HepG2 (cell line): ENCODE data around the gene CR1L. TPM values are rescaled to one million over a fixed set of nuclear protein-coding genes. Genes with fewer than 3 reads are reported as not detected.

Experiments used
- ATAC-seq: fragments of 200-7000 bp; cut with Tn5 transposase; 3 replicates; pipeline ENCODE4 v1.9.1; 2020; ENCODE audit warnings: mild to moderate bottlenecking, moderate library complexity
- BruUV-seq: library from RNA; stranded (reverse); fragments of 400-500 nt; replicated peaks from 2 replicates; lab custom pipeline; 2021; lab: Mats Ljungman, UMichigan
- CTCF ChIA-PET: fragments of 300-600 bp; formaldehyde crosslinking; extraction: SDS; loops from one replicate; lab custom pipeline; 2021; ENCODE audit warnings: low total read pairs, inconsistent platforms, low intra/inter-chr PET ratio; lab: Yijun Ruan, JAX
- POLR2A ChIA-PET: fragments of 350-600 bp; sonication (Branson Sonifier 250); formaldehyde crosslinking; loops from one replicate; lab custom pipeline; 2020; ENCODE audit warnings: antibody characterized with exemption, inconsistent platforms; lab: Yijun Ruan, JAX
- DNase-seq: peaks from one replicate; pipeline ENCODE4 v3.0.0-alpha.2; 2015; ENCODE audit warnings: low spot score
- FAIRE-seq: peaks from 3 replicates; lab custom pipeline; 2011; peaks lifted over from hg19 to GRCh38; lab: Jason Lieb, UNC
- H2AFZ ChIP-seq: one replicate; pipeline ENCODE4 v1.6.1; 2011; ENCODE audit warnings: low read length, inconsistent platforms
- H3K27ac ChIP-seq: fragments of 300-600 bp; 3 replicates; pipeline ENCODE4 v1.8.0; 2011; ENCODE audit warnings: mixed run types, mild to moderate bottlenecking, mixed read lengths, low read length, inconsistent platforms; ENCODE audit not compliant: insufficient read depth; ENCODE audit errors: extremely low read length
- H3K27me3 ChIP-seq, 2 experiments: fragments of 200-600 bp in 1 of 2; 2 replicates in 1 of 2; 3 replicates in 1 of 2; pipeline versions ENCODE4 v1.6.0 to v1.8.0; 2011; ENCODE audit warnings: low read length in 2 of 2, mild to moderate bottlenecking in 2 of 2, moderate library complexity in 2 of 2, inconsistent platforms in 1 of 2; ENCODE audit not compliant: insufficient read depth in 2 of 2, control insufficient read depth in 1 of 2
- H3K36me3 ChIP-seq, 2 experiments: fragments of 200-600 bp in 1 of 2; replicated peaks in 1 of 2; 2 replicates in 1 of 2; 3 replicates in 1 of 2; pipeline versions ENCODE4 v1.5.1 to v1.8.0; 2011; ENCODE audit warnings: low read length in 2 of 2, inconsistent platforms in 1 of 2; ENCODE audit not compliant: insufficient read depth in 2 of 2, control insufficient read depth in 1 of 2
- H3K4me1 ChIP-seq: 2 replicates; pipeline ENCODE4 v1.5.1; 2012; ENCODE audit warnings: low read length, inconsistent platforms; ENCODE audit not compliant: insufficient read depth
- H3K4me2 ChIP-seq: 2 replicates; pipeline ENCODE4 v1.6.0; 2011; ENCODE audit warnings: low read depth, low read length, inconsistent platforms
- H3K4me3 ChIP-seq, 3 experiments: fragments of 200-600 bp in 1 of 3; sonication (generic), shearing (Covaris generic) in 1 of 3; replicated peaks in 1 of 3; 2 replicates each; pipeline ENCODE4 v1.5.1; 2011 to 2016; ENCODE audit warnings: low read length in 3 of 3, inconsistent platforms in 2 of 3, low read depth in 2 of 3, mild to moderate bottlenecking in 2 of 3, control low read depth in 1 of 3, mixed read lengths in 1 of 3; ENCODE audit not compliant: insufficient read depth in 1 of 3
- H3K79me2 ChIP-seq: one replicate; pipeline ENCODE4 v1.6.1; 2011; ENCODE audit warnings: low read length, inconsistent platforms; ENCODE audit not compliant: insufficient read depth
- H3K9ac ChIP-seq: 2 replicates; pipeline ENCODE4 v1.6.0; 2011; ENCODE audit warnings: mild to moderate bottlenecking, low read depth, low read length, inconsistent platforms; ENCODE audit not compliant: insufficient read depth
- H3K9me3 ChIP-seq: 2 replicates; pipeline ENCODE4 v1.5.1; 2012; ENCODE audit warnings: mild to moderate bottlenecking, low read length
- H4K20me1 ChIP-seq: 2 replicates; pipeline ENCODE4 v1.6.0; 2011; ENCODE audit warnings: inconsistent platforms, mild to moderate bottlenecking, low read length, moderate library complexity; ENCODE audit not compliant: insufficient read depth
- KLF6 ChIP-seq: IDR thresholded peaks from 2 replicates; pipeline ENCODE4 v1.8.0; 2016; ENCODE audit warnings: missing biosample characterization, missing genetic modification reagents
- RBAK ChIP-seq: sonication (generic); formaldehyde crosslinking; IDR thresholded peaks from 2 replicates; pipeline ENCODE4 v1.5.1; 2020; ENCODE audit warnings: mild to moderate bottlenecking, missing genetic modification reagents
- SMARCC2 ChIP-seq: fragments of 450-650 bp; IDR thresholded peaks from 2 replicates; pipeline ENCODE4 v1.6.1; 2017; ENCODE audit warnings: antibody characterized with exemption, mild to moderate bottlenecking
- SRSF9 ChIP-seq: fragments of 200-400 bp; formaldehyde crosslinking; IDR thresholded peaks from 2 replicates; pipeline ENCODE4 v1.6.1; 2018; ENCODE audit warnings: borderline replicate concordance, mild to moderate bottlenecking, low read depth, low read length; ENCODE audit not compliant: insufficient read depth, poor library complexity, severe bottlenecking
- TOE1 ChIP-seq: sonication (generic); formaldehyde crosslinking; IDR thresholded peaks from 2 replicates; pipeline ENCODE4 v1.4.0; 2020; ENCODE audit warnings: mild to moderate bottlenecking, missing genetic modification reagents
- U2AF1 ChIP-seq: fragments of 200-400 bp; formaldehyde crosslinking; optimal IDR thresholded peaks from 2 replicates; pipeline ENCODE3; 2017; ENCODE audit warnings: mild to moderate bottlenecking, low read depth, low read length
- ZNF121 ChIP-seq: sonication (generic); formaldehyde crosslinking; IDR thresholded peaks from 2 replicates; pipeline ENCODE4 v1.5.0; 2020; ENCODE audit warnings: mild to moderate bottlenecking, missing genetic modification reagents
- ZNF235 ChIP-seq: sonication (generic); formaldehyde crosslinking; IDR thresholded peaks from 2 replicates; pipeline ENCODE4 v1.8.1; 2023; ENCODE audit warnings: mild to moderate bottlenecking, missing genetic modification reagents, borderline replicate concordance
- ZNF326 ChIP-seq: sonication (generic); formaldehyde crosslinking; IDR thresholded peaks from 2 replicates; pipeline ENCODE4 v1.4.0; 2020; ENCODE audit warnings: missing genetic modification reagents, borderline replicate concordance
- ZNF556 ChIP-seq: sonication (generic); formaldehyde crosslinking; IDR thresholded peaks from 2 replicates; pipeline ENCODE4 v1.4.0; 2020; ENCODE audit warnings: mild to moderate bottlenecking, missing genetic modification reagents, borderline replicate concordance
- ZNF615 ChIP-seq: sonication (generic); formaldehyde crosslinking; IDR thresholded peaks from 2 replicates; pipeline ENCODE4 v1.5.0; 2020; ENCODE audit warnings: mild to moderate bottlenecking, missing genetic modification reagents, borderline replicate concordance
- WGBS: methylation state at CpG from one replicate; pipeline ENCODE4 v1.1.6; 2017; ENCODE audit warnings: low lambda C conversion rate; 5-methylcytosine and 5-hydroxymethylcytosine counted together
- in situ Hi-C: cut with HindIII; loops from 2 replicates; pipeline ENCODE4 v1.10.0; 2017; ENCODE audit warnings: low pct_unique_long_range_greater_than_20kb; ENCODE audit not compliant: extremely low pct_ligation_motif_present
- intact Hi-C: fragments of 100-400 bp; cut with micrococcal nuclease; formaldehyde crosslinking; loops from one replicate; pipeline ENCODE4 v1.10.0; 2022; ENCODE audit not compliant: unreplicated experiment
- polyA plus RNA-seq, 8 experiments: library from polyadenylated mRNA; depleted of rRNA in 3 of 8; stranded (reverse) in 7 of 8; unstranded in 1 of 8; fragments of >200 nt; fragmentation: Illumina TruSeq in 4 of 8; extraction: Trizol in 4 of 8; gene quantifications; 2 replicates each; pipeline versions ENCODE4 v1.2.1 to v1.2.3, GENCODE V29; 2011 to 2016; ENCODE audit warnings: low read depth in 4 of 8, missing spikeins in 1 of 8, mixed read lengths in 1 of 8; ENCODE audit not compliant: insufficient read depth in 1 of 8
- total RNA-seq, 5 experiments: library from RNA; depleted of rRNA; stranded (reverse); fragments of >200 nt; fragmentation: Illumina TruSeq; extraction: Trizol; gene quantifications; 2 replicates each; pipeline ENCODE4 v1.2.3, GENCODE V29; 2016; ENCODE audit warnings: low read depth in 1 of 5
- TF ChIP-seq, protein P1 (sequence below): sonication (generic); formaldehyde crosslinking; IDR thresholded peaks from 2 replicates; pipeline ENCODE4 v1.5.0; 2020; ENCODE audit warnings: mild to moderate bottlenecking, missing genetic modification reagents
- TF ChIP-seq, protein P2 (sequence below): IDR thresholded peaks from 2 replicates; pipeline ENCODE4 v1.6.1; 2012; ENCODE audit warnings: low read length, improper control_type of control experiment
- TF ChIP-seq, protein P3 (sequence below): sonication (generic); formaldehyde crosslinking; IDR thresholded peaks from 2 replicates; pipeline ENCODE4 v1.4.0; 2020; ENCODE audit warnings: mild to moderate bottlenecking, missing genetic modification reagents
- TF ChIP-seq, protein P4 (sequence below): IDR thresholded peaks from 2 replicates; pipeline ENCODE4 v1.6.1; 2016
- TF ChIP-seq, protein P5 (sequence below): sonication (generic); formaldehyde crosslinking; IDR thresholded peaks from 2 replicates; pipeline ENCODE4 v1.5.1; 2020; ENCODE audit warnings: missing genetic modification reagents, mild to moderate bottlenecking, borderline replicate concordance

CR1L gene
- total and polyA plus RNA-seq, 2 of the 13 experiments (the other 11 are each of a cell fraction or from before 2014, with no cell fraction given), result not detected

DNA sequence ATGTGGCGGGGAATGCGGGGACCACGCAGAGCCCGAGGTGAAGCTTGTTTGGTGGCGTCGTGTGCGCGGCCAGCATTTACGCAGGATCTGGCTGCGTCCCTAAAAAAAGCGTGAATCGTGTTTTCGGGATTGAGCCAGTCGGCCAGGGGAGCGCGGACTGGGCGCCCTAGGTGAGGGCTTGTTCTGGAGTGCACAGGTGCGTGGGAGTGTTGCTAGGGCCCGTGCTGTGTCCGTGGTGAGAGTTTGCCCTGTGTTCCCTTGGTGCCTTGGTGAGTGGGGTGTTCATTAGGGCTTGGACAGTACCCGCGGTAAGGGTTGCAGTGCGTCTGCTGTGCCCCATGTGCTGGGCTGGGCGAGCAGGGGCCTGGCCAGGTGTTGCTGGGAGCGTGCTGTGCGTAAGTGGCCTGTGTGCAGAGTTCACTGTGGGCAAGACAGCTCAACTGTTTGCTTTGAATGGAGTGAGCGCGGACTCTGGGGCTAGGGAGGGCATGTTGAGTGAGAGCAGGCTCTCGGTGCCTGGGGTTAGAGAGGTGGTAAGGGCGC lies 107.6 kb downstream of the CR1L start:
- Histone ChIP-seq H3K4me2 (peak overlapping the region; percentile 76), H4K20me1 (peaks cover 39% of the 10 kb centered on the region), H3K9ac (peak overlapping the region; percentile 90), H3K4me1 (peaks cover 67% of the 10 kb centered on the region), H3K36me3 (peaks cover 0 to 11% of the 10 kb centered on the region in 2 experiments; a peak in 3 of 5 replicates), H3K9me3 (no peaks in the 10 kb centered on the region), H3K27me3 (no peaks in the 10 kb centered on the region; a peak in 1 of 5 replicates), H3K27ac (peak overlapping the region; percentile 97), H3K4me3 (peak overlapping the region; percentile 88 to 98 (median 98)), H2AFZ (no peak overlapping the region), H3K79me2 (peaks cover 60% of the 10 kb centered on the region)
- POLR2A ChIA-PET, result interaction anchor here (0.7 to 2.0 kb wide), 5 partner anchors 10 to 72 kb away, joined by 3 to 9 read pairs (median 4); no protein-coding TSS in a partner anchor
- DNase-seq, result peak; percentile 87
- intact Hi-C loops (loop anchor here (1.0 kb wide), 1 partner anchor 45 kb away; no protein-coding TSS in a partner anchor), in situ Hi-C loops (no loop called here)
- peak; percentile 67 for FAIRE-seq
- ATAC-seq, result peak; percentile 92
- no TSS peak for BruUV-seq
- 5% methylated on average over 5 of the region's 30 CpGs for WGBS
- CTCF ChIA-PET, result no interaction called here
- TF ChIP-seq, protein P1, sequence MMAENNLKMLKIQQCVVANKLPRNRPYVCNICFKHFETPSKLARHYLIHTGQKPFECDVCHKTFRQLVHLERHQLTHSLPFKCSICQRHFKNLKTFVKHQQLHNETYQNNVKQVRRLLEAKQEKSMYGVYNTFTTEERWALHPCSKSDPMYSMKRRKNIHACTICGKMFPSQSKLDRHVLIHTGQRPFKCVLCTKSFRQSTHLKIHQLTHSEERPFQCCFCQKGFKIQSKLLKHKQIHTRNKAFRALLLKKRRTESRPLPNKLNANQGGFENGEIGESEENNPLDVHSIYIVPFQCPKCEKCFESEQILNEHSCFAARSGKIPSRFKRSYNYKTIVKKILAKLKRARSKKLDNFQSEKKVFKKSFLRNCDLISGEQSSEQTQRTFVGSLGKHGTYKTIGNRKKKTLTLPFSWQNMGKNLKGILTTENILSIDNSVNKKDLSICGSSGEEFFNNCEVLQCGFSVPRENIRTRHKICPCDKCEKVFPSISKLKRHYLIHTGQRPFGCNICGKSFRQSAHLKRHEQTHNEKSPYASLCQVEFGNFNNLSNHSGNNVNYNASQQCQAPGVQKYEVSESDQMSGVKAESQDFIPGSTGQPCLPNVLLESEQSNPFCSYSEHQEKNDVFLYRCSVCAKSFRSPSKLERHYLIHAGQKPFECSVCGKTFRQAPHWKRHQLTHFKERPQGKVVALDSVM (CRISPR knock-in tag), result no peak
- TF ChIP-seq ZNF235 (CRISPR knock-in tag) (no peak), ZNF556 (CRISPR knock-in tag) (no peak), KLF6 (CRISPR knock-in tag) (no peak), U2AF1 (no peak), SRSF9 (no peak), ZNF326 (CRISPR knock-in tag) (no peak), RBAK (CRISPR knock-in tag) (no peak), ZNF615 (CRISPR knock-in tag) (no peak), ZNF121 (CRISPR knock-in tag) (no peak), TOE1 (CRISPR knock-in tag) (no peak), SMARCC2 (no peak)
- TF ChIP-seq, protein P2, sequence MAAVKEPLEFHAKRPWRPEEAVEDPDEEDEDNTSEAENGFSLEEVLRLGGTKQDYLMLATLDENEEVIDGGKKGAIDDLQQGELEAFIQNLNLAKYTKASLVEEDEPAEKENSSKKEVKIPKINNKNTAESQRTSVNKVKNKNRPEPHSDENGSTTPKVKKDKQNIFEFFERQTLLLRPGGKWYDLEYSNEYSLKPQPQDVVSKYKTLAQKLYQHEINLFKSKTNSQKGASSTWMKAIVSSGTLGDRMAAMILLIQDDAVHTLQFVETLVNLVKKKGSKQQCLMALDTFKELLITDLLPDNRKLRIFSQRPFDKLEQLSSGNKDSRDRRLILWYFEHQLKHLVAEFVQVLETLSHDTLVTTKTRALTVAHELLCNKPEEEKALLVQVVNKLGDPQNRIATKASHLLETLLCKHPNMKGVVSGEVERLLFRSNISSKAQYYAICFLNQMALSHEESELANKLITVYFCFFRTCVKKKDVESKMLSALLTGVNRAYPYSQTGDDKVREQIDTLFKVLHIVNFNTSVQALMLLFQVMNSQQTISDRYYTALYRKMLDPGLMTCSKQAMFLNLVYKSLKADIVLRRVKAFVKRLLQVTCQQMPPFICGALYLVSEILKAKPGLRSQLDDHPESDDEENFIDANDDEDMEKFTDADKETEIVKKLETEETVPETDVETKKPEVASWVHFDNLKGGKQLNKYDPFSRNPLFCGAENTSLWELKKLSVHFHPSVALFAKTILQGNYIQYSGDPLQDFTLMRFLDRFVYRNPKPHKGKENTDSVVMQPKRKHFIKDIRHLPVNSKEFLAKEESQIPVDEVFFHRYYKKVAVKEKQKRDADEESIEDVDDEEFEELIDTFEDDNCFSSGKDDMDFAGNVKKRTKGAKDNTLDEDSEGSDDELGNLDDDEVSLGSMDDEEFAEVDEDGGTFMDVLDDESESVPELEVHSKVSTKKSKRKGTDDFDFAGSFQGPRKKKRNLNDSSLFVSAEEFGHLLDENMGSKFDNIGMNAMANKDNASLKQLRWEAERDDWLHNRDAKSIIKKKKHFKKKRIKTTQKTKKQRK, result no peak
- TF ChIP-seq, protein P3, sequence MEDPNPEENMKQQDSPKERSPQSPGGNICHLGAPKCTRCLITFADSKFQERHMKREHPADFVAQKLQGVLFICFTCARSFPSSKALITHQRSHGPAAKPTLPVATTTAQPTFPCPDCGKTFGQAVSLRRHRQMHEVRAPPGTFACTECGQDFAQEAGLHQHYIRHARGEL (CRISPR knock-in tag), result no peak
- TF ChIP-seq, protein P4, sequence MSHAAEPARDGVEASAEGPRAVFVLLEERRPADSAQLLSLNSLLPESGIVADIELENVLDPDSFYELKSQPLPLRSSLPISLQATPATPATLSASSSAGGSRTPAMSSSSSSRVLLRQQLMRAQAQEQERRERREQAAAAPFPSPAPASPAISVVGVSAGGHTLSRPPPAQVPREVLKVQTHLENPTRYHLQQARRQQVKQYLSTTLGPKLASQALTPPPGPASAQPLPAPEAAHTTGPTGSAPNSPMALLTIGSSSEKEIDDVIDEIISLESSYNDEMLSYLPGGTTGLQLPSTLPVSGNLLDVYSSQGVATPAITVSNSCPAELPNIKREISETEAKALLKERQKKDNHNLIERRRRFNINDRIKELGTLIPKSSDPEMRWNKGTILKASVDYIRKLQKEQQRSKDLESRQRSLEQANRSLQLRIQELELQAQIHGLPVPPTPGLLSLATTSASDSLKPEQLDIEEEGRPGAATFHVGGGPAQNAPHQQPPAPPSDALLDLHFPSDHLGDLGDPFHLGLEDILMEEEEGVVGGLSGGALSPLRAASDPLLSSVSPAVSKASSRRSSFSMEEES (CRISPR knock-in tag), result no peak
- TF ChIP-seq, protein P5, sequence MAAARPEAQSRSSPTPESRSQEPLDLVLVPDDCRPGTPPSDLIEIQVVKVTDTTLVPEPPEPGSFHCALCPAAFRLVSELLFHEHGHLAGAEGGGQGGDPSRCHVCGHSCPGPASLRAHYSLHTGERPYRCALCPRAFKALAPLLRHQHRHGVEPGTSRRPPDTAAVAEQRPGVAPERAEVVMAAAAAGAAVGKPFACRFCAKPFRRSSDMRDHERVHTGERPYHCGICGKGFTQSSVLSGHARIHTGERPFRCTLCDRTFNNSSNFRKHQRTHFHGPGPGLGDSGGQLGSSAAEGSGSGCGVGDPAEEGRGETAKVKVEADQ (CRISPR knock-in tag), result no peak
